MCF 10A (cell line): ENCODE data around the gene CEND1. TPM values are rescaled to one million over a fixed set of nuclear protein-coding genes. Genes with fewer than 3 reads are reported as not detected.

Experiments
- BruUV-seq: library from RNA; stranded (reverse); fragments of 400-500 nt; replicated peaks from 2 replicates; lab custom pipeline; 2021; lab: Mats Ljungman, UMichigan
- CTCF ChIA-PET: fragments of 300-600 bp; sonication (Branson Sonifier 250); formaldehyde crosslinking; extraction: SDS; loops from one replicate; lab custom pipeline; 2021; ENCODE audit warnings: antibody characterized with exemption, inconsistent platforms; lab: Yijun Ruan, JAX
- POLR2A ChIA-PET: fragments of 300-600, 350-650 bp; sonication (Branson Sonifier 250); formaldehyde crosslinking; extraction: SDS; loops from one replicate; lab custom pipeline; 2020; ENCODE audit warnings: antibody characterized with exemption, inconsistent platforms; lab: Yijun Ruan, JAX
- DNase-seq: peaks from one replicate; pipeline ENCODE4 v3.0.0-alpha.2; 2018; ENCODE audit not compliant: unreplicated experiment
- H3K27ac Mint-ChIP-seq: one replicate; pipeline ENCODE4 v1.8.0; 2022; ENCODE audit warnings: mild to moderate bottlenecking, low read depth, mixed read lengths; ENCODE audit not compliant: unreplicated experiment
- H3K27me3 Mint-ChIP-seq: one replicate; pipeline ENCODE4 v1.8.0; 2022; ENCODE audit warnings: mixed read lengths; ENCODE audit not compliant: insufficient read depth, unreplicated experiment
- H3K36me3 Mint-ChIP-seq: one replicate; pipeline ENCODE4 v1.8.0; 2022; ENCODE audit warnings: mild to moderate bottlenecking, moderate library complexity, mixed read lengths; ENCODE audit not compliant: insufficient read depth, unreplicated experiment
- H3K4me1 Mint-ChIP-seq: one replicate; pipeline ENCODE4 v1.8.0; 2022; ENCODE audit warnings: mixed read lengths; ENCODE audit not compliant: insufficient read depth, unreplicated experiment
- H3K4me3 Mint-ChIP-seq: one replicate; pipeline ENCODE4 v1.8.0; 2022; ENCODE audit warnings: mild to moderate bottlenecking, moderate library complexity, mixed read lengths; ENCODE audit not compliant: unreplicated experiment
- H3K9me3 Mint-ChIP-seq: one replicate; pipeline ENCODE4 v1.8.0; 2022; ENCODE audit warnings: mixed read lengths; ENCODE audit not compliant: unreplicated experiment
- CTCF ChIP-seq: fragments of 200-600 bp; IDR thresholded peaks from one replicate; pipeline ENCODE4 v1.8.0; 2022; ENCODE audit warnings: antibody characterized with exemption, mild to moderate bottlenecking; ENCODE audit not compliant: unreplicated experiment
- intact Hi-C: fragments of 100-400 bp; cut with micrococcal nuclease; formaldehyde crosslinking; loops from 2 replicates; pipeline ENCODE4 v1.14.1; 2022
- total RNA-seq: library from RNA; stranded (reverse); gene quantifications from 2 replicates; pipeline ENCODE4 v1.2.3, GENCODE V29; 2022

The CEND1 gene
- total RNA-seq, 1 experiment from 2014 or later: not detected

GRCh38 chr11:765802-766091, 24.1 kb downstream of the CEND1 start:
- Mint-ChIP-seq H3K36me3 (peaks cover 93% of the 10 kb centered on the region), H3K9me3 (no peaks in the 10 kb centered on the region), H3K27me3 (no peaks in the 10 kb centered on the region), H3K27ac (no peak overlapping the region), H3K4me3 (no peak overlapping the region), H3K4me1 (peaks cover 16% of the 10 kb centered on the region)
- BruUV-seq: no TSS peak
- CTCF ChIA-PET: interaction anchor here (0.7 to 1.9 kb wide), 7 partner anchors 9 to 248 kb away, joined by 3 to 10 read pairs (median 5); no protein-coding TSS in a partner anchor
- POLR2A ChIA-PET: interaction anchor here (0.6 to 3.5 kb wide), 2 partner anchors 11 to 16 kb away, joined by 3 to 42 read pairs; partner anchors contain the start of gene GATD1
- no peak for TF ChIP-seq CTCF
- DNase-seq: no peak
- intact Hi-C loops: no loop called here

DNA sequence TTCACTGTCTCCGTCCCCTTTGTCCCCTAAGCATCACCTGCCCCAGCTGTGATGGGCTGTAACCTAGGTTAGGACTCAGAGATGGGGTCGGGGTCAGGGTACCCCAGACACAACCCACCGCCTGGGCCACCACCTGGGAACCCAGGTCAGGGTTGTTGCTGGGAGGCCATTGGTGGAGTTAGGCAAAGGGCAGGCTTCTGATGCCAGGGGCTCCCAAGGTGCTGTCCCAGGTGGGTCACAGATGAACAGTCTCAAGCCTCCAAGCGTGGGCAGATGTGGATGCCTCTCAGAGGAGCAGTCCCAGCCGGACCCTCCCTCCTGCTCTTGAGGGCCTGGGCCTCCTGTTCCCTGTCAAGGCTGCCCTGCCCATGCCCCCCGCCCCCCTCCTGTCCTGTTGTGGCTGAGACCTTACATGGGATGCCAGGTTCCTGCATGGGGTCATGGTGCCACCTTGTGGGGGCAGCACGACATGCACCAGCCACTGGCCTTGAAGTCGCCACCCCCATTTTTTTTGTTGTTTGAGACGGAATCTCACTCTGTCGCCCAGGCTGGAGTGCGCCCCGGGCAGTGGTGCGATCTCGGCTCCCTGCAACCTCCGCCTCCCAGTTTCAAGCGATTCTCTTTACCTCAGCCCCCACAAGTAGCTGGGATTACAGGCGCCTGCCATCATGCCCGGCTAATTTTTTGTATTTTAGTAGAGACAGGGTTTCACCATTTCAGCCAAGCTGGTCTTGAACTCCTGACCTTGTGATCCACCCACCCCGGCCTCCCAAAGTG, 24.7 kb downstream of the CEND1 start:
- no peak overlapping the region for H3K4me3 Mint-ChIP-seq
- no peak overlapping the region for H3K27ac Mint-ChIP-seq
- no peaks in the 10 kb centered on the region for H3K9me3 Mint-ChIP-seq
- POLR2A ChIA-PET: interaction anchor here (1.0 to 7.7 kb wide), 4 partner anchors 8 to 69 kb away, joined by 3 to 125 read pairs (median 40); partner anchors contain the start of genes DEAF1, GATD1, TALDO1 and TMEM80
- peak; percentile 62 for DNase-seq
- BruUV-seq: no TSS peak
- intact Hi-C loops: no loop called here
- peak; percentile 54 for TF ChIP-seq CTCF
- H3K4me1 Mint-ChIP-seq: peaks cover 16% of the 10 kb centered on the region
- CTCF ChIA-PET: interaction anchor here (0.6 to 1.9 kb wide), 8 partner anchors 8 to 103 kb away, joined by 3 to 10 read pairs (median 6); no protein-coding TSS in a partner anchor
- H3K27me3 Mint-ChIP-seq: no peaks in the 10 kb centered on the region
- peaks cover 95% of the 10 kb centered on the region for H3K36me3 Mint-ChIP-seq

DNA sequence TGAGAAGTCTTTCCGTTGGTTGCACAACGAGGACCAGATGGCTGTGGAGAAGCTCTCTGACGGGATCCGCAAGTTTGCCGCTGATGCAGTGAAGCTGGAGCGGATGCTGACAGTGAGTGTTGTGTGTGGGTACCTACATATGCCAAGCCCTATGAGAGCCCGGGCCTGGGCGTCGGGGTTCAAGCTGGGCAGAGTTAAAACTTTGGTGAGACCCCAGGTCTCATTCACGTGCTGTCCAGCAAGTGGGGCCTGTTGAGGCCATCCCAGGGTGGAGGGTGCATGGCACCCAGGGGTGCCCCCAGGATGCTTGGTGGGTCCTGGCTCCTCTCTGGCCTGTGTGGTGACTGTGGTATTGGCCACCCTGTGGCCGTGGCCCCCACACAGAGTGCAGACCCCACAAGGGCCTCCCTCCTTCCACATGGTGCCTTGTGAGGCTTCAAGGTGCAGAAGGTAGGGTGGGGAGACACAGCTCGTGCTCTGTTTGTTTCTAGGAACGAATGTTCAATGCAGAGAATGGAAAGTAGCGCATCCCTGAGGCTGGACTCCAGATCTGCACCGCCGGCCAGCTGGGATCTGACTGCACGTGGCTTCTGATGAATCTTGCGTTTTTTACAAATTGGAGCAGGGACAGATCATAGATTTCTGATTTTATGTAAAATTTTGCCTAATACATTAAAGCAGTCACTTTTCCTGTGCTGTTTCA, 25.4 kb downstream of the CEND1 start:
- Mint-ChIP-seq H3K9me3 (no peaks in the 10 kb centered on the region), H3K27me3 (no peaks in the 10 kb centered on the region), H3K4me3 (no peak overlapping the region), H3K4me1 (peaks cover 16% of the 10 kb centered on the region), H3K27ac (no peak overlapping the region), H3K36me3 (peaks cover 95% of the 10 kb centered on the region)
- intact Hi-C loops: loop anchor here (5.0 kb wide), 1 partner anchor 33 kb away; the partner anchor contains the start of gene SLC25A22
- ChIA-PET POLR2A (interaction anchor here (1.0 to 7.7 kb wide), 8 partner anchors 9 to 68 kb away, joined by 3 to 125 read pairs (median 8); partner anchors contain the start of genes DEAF1, GATD1, PIDD1 and PNPLA2), CTCF (interaction anchor here (0.6 to 1.9 kb wide), 6 partner anchors 13 to 184 kb away, joined by 3 to 7 read pairs (median 4); no protein-coding TSS in a partner anchor)
- BruUV-seq: no TSS peak
- no peak for DNase-seq
- TF ChIP-seq CTCF: no peak
